PFSK-1 (cell line): ENCODE results near the gene FAN1.

Source experiments
- POLR2AphosphoS5 ChIP-seq: IDR thresholded peaks from 2 replicates; pipeline ENCODE4 v1.6.1; 2012; ENCODE audit warnings: low read depth, mild to moderate bottlenecking, control low read depth, low read length, moderate library complexity
- TAF1 ChIP-seq: IDR thresholded peaks from 2 replicates; pipeline ENCODE4 v1.6.1; 2012; ENCODE audit warnings: low read length, control low read depth, borderline replicate concordance; ENCODE audit not compliant: insufficient read depth

DNA sequence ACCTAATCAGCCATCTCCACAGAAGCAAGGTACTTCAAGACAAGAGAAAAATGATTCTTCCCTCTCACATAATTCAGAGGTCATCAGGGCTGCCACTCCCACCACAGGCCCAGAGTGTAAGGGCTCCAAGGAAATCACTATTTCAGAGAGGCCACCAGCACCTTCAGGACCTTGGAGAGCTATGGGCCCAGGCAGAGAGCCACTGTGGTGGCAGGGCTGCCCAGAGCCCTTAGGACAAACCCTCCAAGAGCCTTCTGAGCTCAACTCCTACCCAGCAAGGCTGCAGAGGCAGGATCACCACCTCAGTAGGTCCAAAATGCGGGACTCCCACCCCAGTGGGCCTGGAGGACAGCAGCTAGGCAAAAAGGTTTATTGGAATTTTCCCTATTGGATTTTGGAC is 17.9 kb upstream of the FAN1 start:
- TF ChIP-seq TAF1 (no peak), POLR2AphosphoS5 (no peak)
